WI38 (cell line): ENCODE measurements around the gene TMC1.
"Not testable (repeated sequence)": the region's sequence is repeated elsewhere in the genome, so short reads cannot be mapped to it uniquely, and the experiment has no call there.

Experiments
- H3K4me3 ChIP-seq: 2 replicates; pipeline ENCODE4 v1.5.1; 2011; ENCODE audit warnings: low read depth, mild to moderate bottlenecking, control low read depth, low read length
- TF ChIP-seq, protein P1 (sequence below): IDR thresholded peaks from 2 replicates; pipeline ENCODE4 v1.5.1; 2012; ENCODE audit warnings: low read depth, mild to moderate bottlenecking, control low read depth, low read length

TMC1 gene

GRCh38 chr9:72539824-72540347 lies 18.5 kb downstream of the TMC1 start:
- H3K4me3 ChIP-seq = no peak overlapping the region
- TF ChIP-seq, protein P1, sequence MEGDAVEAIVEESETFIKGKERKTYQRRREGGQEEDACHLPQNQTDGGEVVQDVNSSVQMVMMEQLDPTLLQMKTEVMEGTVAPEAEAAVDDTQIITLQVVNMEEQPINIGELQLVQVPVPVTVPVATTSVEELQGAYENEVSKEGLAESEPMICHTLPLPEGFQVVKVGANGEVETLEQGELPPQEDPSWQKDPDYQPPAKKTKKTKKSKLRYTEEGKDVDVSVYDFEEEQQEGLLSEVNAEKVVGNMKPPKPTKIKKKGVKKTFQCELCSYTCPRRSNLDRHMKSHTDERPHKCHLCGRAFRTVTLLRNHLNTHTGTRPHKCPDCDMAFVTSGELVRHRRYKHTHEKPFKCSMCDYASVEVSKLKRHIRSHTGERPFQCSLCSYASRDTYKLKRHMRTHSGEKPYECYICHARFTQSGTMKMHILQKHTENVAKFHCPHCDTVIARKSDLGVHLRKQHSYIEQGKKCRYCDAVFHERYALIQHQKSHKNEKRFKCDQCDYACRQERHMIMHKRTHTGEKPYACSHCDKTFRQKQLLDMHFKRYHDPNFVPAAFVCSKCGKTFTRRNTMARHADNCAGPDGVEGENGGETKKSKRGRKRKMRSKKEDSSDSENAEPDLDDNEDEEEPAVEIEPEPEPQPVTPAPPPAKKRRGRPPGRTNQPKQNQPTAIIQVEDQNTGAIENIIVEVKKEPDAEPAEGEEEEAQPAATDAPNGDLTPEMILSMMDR = no peak

DNA sequence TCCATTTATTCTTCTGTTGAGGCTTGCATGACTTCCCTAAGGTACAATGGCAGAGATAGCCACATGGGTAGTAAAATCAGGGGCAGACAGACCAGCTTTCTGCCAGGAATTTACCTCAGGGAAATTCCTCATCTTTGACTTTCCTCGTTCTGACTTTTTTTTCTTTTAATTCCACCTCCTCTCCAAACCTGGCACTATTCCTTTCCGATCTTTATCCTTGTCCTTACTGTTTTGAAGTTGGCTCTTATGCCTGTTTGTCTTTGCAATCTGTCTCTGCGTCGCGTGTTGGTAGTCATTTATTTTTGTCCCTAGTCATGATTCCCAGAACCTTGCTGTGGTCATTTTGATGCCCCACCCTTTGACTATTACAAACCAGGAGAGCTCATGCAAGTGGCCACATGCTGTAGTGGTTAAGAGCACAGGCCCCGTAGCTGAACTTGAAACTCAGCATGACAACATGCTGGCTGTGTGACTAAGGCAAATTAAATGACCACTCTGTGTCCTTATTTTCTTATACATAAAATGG lies 19.0 kb downstream of the TMC1 start:
- H3K4me3 ChIP-seq = no peak overlapping the region
- TF ChIP-seq, protein P1 = no peak

DNA sequence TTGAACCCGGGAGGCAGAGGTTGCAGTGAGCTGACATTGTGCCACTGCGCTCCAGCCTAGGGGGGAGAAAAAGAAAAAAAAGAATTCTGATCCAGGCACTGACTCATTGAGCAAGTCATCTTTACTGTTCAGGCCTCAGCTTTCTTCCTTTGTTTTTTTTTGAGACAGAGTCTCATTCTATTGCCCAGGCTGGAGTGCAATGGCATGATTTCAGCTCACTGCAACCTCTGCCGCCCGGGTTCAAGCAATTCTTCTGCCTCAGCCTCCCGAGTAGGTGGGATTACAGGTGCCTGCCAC lies 21.1 kb downstream of the TMC1 start:
- not testable (repeated sequence) for H3K4me3 ChIP-seq

DNA sequence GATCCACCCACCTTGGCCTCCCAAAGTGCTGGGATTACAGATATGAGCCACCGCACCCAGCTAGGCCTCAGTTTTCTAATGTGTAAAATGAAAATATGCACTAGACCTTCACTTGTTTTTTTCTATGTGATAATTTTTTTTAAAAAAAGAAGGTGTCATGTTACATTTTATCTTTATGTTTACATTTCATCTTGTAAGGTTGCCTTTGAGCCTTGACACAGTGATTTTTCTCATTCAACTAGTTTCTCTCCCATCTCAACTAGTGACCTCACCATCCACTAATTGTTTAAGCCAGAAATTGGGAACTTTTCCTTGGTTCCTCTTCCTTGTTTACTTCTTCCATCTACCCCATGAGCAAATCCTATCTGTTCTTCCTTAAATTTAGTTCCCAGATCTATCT lies 21.5 kb downstream of the TMC1 start:
- H3K4me3 ChIP-seq = no peak overlapping the region
- TF ChIP-seq, protein P1 = no peak

- no peak overlapping the region for H3K4me3 ChIP-seq
- TF ChIP-seq, protein P1 = no peak
Observed at GRCh38 chr9:72551306-72551705, 29.9 kb downstream of the TMC1 start.

- H3K4me3 ChIP-seq = no peak overlapping the region
- TF ChIP-seq, protein P1 = no peak
Observed at GRCh38 chr9:72552356-72552755, 30.9 kb downstream of the TMC1 start.

- H3K4me3 ChIP-seq = no peak overlapping the region
- TF ChIP-seq, protein P1 = no peak
Observed at GRCh38 chr9:72554221-72554641, 32.8 kb downstream of the TMC1 start.

GRCh38 chr9:72557549-72557948 lies 36.1 kb downstream of the TMC1 start:
- TF ChIP-seq, protein P1 = no peak
- no peak overlapping the region for H3K4me3 ChIP-seq
